SKM-1 treated with dmso at 0.1 percent for 144 hours (cell line): ENCODE measurements around the gene PPP2R5C.
"Not testable (repeated sequence)": the region's sequence is repeated elsewhere in the genome, so short reads cannot be mapped to it uniquely, and the experiment has no call there.

Experiments
- DNase-seq: peaks from one replicate; lab custom pipeline; 2025; ENCODE audit not compliant: unreplicated experiment; lab: John Stamatoyannopoulos, UW

The PPP2R5C gene

GRCh38 chr14:101726954-101727302 is 34.6 kb upstream of the PPP2R5C start:
- no peak for DNase-seq

DNA sequence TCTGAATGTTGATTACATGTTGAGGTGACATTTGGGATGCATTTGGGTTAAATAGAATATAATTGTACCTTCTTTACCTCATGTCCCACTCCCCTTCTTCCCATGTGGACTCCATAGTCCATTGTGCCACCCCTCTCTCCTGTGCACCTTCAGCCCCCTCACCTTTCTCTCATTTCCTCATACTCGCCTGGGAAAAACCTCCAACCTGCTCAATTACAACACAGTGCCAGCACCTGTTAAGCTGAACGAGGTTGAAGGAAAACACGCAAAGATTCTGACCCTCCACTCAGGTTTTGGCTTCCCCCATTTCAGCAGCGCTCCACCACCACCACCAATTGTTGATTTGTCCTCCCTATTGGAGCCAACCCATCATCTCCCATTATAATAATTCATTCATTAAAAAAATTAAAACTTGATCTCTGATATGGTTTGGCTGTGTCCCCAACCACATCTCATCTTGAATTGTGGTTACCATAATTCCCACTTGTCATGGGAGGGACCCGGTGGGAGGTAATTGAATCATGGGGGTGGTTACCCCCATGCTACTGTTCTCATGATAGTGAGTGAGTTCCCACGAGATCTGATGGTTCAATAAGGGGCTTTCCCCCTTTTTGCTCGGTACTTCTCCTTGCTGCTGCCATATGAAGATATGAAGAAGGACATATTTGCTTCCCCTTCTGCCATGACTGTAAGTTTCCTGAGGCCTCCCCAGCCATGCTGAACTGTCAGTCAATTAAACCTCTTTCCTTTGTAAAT is 33.7 kb upstream of the PPP2R5C start:
- DNase-seq, result no peak

- no peak for DNase-seq
Observed at GRCh38 chr14:101728367-101728742, 33.2 kb upstream of the PPP2R5C start.

GRCh38 chr14:101729382-101729781 is 32.1 kb upstream of the PPP2R5C start:
- DNase-seq, result no peak

GRCh38 chr14:101730157-101730556 is 31.4 kb upstream of the PPP2R5C start:
- DNase-seq, result not testable (repeated sequence)

GRCh38 chr14:101730626-101731186 is 30.8 kb upstream of the PPP2R5C start:
- DNase-seq, result no peak

GRCh38 chr14:101731187-101732080 is 30.1 kb upstream of the PPP2R5C start:
- peak; percentile 88 for DNase-seq

GRCh38 chr14:101732118-101732517 is 29.4 kb upstream of the PPP2R5C start:
- no peak for DNase-seq

DNA sequence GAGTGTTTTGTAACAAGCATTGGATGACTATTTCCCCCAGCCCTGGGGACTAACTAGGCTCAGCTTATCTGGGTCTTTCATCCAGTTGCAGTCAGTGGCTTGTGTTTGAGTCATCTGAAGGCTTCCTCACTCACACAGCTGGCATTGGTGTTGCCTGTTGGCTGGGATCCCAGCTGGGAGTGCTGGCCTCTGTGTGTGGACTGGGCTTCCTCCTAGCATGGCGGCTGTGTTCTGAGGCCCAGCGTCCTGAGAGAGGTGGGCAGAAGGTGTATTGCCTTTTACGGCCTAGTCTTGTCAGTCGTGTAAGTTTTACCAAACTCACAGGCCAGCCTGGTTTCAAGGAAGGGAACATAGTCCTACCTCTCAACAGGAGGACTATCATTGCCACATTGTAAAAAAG is 28.3 kb upstream of the PPP2R5C start:
- DNase-seq, result no peak

GRCh38 chr14:101734246-101734847 is 27.2 kb upstream of the PPP2R5C start:
- no peak for DNase-seq

DNA sequence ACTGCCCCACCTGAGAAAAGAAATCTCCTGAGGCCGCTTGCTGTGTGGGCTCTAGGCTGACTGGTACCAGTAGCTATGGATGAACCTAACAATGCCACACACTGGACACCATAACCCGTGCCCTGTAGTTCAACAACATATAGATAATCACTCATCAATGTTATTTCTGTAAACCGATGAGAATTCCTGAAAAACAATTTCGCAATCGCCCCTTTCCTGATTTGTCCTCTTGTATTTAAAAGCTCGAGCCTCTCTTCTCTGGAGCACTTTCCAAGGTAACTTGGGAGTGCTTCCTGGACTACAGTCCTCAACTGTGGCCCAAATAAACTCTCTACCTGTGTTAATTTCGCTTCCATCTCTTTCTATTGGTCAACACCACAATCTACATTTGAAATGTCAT is 26.1 kb upstream of the PPP2R5C start:
- no peak for DNase-seq

- DNase-seq, result no peak
Observed at GRCh38 chr14:101736071-101736470, 25.4 kb upstream of the PPP2R5C start.

DNA sequence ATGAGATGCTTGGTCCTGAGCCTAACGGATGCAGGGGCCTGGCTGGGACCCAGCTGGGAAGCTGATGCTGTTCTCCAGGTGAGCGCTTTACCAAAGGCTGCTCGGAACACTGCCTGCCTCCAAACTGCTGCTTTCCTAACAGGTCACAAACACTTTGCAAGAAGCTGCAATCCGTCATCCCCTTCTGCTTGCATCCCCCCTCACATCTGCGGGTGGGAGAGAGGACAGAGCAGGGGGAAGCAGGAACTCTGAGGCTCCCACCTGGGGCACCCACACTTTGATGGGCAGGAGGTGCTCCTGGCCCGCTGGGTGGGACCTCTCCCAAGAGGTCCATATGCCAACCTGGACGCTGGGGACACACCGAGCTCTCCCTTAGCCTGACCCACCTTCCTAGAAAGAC is 24.9 kb upstream of the PPP2R5C start:
- no peak for DNase-seq

DNA sequence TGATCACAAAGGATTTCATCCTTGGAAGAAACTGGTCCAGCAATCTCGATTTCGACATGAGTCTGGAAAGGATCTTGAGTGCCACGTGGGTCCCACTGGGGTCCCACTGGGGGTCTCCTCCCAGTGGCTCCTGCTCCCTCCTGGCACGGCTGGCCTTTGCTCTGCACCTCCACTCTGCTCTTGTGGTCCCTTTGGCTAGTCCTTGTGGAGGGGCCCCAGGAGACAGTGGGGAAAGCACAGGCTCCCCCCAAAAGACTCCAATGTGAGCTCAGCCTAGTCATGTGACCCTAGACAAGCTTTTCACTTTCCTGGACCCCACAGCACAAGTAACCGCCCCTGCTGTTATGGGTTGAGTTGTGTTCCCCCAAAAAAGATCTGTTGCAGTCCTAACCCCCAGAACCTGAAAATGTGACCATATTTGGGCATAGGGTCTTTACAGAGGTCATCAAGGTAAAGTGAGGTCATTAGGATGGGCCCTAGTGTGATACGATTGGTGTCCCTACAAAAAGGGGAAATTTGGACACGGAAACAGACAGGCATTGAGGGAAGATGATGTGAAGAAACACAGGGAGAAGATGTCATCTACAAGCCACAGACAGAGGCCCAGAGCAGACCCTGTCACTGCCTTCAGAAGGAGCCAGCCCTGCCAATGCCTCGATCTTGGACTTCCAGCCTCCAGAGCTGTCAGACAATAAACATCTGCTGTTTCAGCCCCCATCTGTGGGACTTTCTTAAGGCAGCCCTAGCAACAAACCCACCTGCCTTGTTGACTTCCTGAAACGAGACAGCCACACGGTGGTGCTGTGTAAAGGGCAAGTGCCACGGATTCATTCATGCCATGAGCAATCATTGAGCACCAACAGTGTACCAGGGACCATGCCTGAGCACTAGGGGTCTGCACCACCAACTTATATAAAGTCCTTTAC is 23.8 kb upstream of the PPP2R5C start:
- DNase-seq, result peak; percentile 19

GRCh38 chr14:101738703-101739320 is 22.7 kb upstream of the PPP2R5C start:
- DNase-seq, result no peak

DNA sequence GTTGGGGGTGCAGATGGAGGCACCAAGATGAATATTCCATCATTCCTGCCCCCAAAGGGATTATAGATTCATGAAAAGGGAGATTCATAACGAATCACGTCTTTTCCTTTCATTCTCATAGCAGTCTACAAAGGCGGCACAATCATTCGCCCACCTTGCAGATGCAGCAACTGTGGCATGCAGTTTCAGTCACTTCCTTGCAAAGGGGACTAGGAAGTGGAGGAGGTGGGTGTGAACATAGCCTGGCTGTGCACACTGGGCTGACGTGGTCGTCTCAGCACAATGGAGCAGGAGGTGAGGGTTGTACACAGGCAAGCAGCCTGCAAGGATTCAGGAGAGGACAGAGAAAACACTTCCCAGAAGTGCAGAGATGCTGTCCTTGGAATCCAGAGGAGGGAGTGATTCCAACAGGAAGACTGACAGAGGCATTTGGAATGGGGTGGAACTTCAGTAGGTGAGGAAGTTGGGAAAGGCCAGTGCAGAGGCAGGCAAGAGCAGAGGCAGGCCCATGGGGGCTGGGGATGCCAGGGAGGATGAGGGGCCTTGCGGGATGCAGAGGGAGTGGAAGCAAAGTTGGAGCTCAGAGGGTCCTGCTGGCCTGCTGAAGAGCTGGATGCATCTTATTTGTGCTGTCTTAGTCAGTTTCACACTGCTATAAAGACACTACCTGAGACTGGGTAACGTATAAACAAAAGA is 21.9 kb upstream of the PPP2R5C start:
- no peak for DNase-seq

GRCh38 chr14:101740981-101741380 is 20.5 kb upstream of the PPP2R5C start:
- no peak for DNase-seq

GRCh38 chr14:101743701-101744100 is 17.8 kb upstream of the PPP2R5C start:
- DNase-seq, result no peak

DNA sequence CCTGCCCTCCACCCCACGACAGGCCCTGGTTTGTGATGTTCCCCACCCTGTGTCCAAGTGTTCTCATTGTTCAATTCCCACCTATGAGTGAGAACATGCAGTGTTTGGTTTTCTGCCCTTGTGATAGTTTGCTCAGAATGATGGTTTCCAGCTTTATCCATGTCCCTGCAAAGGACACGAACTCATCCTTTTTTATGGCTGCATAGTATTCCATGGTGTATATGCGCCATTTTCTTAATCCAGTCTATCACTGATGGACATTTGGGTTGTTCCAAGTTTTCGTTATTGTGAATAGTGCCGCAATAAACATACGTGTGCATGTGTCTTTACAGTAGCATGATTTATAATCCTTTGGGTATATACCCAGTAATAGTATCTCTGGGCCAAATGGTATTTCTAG is 17.1 kb upstream of the PPP2R5C start:
- not testable (repeated sequence) for DNase-seq
